Dedifferentiated amniotic fluid mesenchymal stem cell (primary cell): ENCODE results near the gene GIT1.
A peak's percentile ranks its signal among the peaks of the same experiment; 100 is the strongest.
"Not testable (repeated sequence)": the region's sequence is repeated elsewhere in the genome, so short reads cannot be mapped to it uniquely, and the experiment has no call there.

Experiments used
- DNase-seq: peaks from one replicate; pipeline ENCODE4 v3.0.0-alpha.2; 2016; ENCODE audit errors: extremely low spot score

Gene GIT1

GRCh38 chr17:29568331-29569244 is 20.9 kb downstream of the GIT1 start, which contains the start of gene TP53I13:
TSS of gene TP53I13 (plus strand) at chr17:29568701. CDS start at chr17:29568759, 58 bp downstream.
- peak; percentile 72 for DNase-seq

- no peak for DNase-seq
Observed at GRCh38 chr17:29567554-29568330, 21.7 kb downstream of the GIT1 start.

DNA sequence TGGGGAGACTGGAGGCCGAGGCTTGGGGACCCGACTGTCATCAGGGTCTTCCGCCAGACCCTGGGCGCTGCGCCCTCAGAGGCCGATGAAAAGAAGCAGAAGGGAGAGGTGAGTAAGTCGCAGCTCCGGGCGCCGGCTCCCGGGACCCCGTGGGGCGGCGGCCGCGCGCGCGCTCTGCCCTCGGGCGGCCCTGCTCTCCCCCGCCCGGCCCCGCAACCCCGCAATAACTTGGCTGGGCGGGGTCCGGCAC is 22.2 kb downstream of the GIT1 start:
- no peak for DNase-seq

DNA sequence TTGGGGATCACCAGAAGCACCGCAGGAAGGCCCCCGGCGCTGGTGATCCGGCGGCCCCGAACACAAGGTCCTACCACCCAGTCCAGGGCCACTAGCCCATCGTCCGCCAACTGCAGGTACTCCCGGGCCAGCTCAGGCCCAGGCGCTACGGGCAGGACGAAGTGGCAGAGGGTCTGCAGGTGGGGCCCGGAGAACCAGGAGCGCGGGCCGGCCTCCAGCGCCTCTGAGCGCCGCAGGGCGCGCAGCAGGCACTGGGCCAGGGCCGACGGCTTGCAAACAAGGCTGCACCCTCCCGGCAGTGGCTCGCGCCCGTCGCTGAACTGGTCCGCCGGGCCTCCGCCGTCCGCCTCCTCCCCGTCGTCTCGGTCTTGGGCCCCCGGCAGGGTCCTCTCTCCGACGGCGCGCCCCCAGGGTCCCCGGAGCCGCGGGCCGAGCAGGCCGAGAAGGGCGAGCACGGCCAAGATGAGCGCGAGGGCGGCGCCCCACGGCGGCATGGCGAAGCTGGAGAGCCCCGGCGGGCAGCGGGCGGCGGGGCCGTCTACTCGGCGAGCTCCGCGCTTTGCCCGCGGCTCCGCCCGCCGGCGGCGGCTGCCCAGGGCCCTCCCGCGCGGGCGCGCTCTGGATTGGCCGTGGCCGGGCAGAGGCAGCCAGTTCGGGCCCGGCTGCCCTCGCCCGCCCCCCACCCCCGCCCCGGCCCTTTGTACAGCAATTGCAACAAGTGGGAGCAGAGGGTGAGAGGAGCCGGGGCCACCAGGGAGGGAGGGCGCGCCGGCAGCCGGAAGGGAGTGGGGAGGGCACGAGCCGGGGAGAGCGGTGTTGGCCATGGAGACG is 22.8 kb downstream of the GIT1 start, which contains the start of gene ABHD15:
ABHD15 (minus strand) TSS at position 565 of the 831 bp plus-strand sequence; CDS start at position 494, 71 bp downstream.
- DNase-seq, result peak; percentile 57

GRCh38 chr17:29565643-29566472 is 23.6 kb downstream of the GIT1 start:
- no peak for DNase-seq

DNA sequence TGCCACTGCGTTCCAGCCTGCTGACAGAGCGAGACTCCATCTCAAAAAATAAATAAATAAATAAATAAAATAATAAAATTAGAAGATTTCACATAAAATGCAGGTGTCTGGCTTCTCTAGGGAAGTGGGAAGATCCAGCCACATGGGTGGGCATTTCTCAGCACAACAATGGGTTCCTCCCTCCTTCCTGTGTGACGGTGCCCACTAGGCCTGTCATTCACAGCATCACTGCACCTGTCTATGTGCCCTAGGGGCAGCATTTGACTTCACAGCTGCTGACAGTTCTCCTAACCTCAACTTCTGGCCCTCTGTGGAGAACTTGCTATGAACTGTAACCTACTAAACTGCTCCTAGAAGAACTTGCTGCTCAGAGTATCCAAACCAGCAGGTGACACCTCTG is 25.6 kb downstream of the GIT1 start:
- no peak for DNase-seq

GRCh38 chr17:29562615-29563014 is 26.8 kb downstream of the GIT1 start:
- no peak for DNase-seq

DNA sequence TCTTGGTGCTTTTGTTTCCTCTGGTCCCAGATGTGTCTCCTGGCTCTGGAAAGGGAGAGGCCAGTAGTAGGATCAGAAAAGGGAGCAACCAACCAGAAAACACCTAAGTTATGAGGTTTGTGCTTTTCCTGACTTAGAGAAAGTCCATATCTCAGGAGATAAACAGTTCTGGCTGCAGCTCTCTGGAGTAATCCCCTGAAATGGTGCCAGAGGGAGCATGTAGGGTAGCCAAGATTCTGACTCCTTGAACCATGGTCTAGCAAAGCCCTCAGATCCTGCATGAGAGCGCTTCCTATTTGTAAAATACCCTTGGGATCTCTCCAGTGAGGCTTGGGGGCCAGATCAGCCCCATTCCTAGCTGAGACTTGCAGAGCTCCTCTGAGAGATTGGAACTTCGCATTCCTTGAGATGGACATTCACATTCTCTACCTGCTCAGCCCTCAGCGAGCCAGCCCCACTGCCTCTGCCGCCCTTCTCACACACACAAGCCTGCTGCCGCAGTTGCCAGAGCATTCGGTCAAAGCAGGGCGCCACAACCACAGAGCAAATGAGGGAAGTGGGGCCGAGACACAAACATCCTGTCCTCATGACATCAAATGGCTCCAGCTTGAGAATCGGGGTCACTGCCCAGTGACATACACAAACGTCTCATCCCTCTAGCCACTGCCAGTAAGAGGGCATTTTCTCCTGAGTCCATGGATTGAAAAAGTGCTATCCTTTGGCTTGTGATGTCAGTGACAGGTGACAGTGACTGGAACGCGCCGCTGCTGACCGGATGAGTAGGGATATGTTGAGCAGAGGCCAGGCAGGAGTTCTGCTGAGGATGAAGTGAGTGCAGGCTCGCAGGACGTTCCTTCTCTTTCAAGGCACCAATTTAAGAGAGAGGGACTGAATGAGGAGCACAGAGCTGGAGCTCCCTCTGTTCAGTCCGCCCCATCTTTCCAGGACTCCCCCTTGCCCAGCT is 27.6 kb downstream of the GIT1 start:
- no peak for DNase-seq

GRCh38 chr17:29560316-29560715 is 29.1 kb downstream of the GIT1 start:
- DNase-seq, result no peak

DNA sequence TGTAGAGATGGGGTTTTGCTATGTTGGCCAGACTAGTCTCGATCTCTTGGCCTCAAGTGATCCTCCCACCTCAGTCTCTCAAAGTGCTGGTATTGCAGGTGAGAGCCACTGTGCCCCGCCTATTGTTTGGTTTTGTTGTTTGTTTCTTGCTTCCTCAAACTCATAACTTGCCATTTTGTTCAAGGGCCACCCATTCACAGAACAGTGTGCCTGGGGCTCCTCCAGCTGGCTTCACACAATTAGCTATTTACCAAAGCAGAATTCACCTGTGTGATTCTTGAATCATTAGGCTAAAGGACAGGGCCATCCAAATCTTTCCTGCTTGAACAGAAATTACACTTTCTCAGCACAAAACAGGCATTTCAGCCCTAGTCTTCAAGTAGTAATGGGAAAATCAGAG is 29.8 kb downstream of the GIT1 start:
- no peak for DNase-seq

DNA sequence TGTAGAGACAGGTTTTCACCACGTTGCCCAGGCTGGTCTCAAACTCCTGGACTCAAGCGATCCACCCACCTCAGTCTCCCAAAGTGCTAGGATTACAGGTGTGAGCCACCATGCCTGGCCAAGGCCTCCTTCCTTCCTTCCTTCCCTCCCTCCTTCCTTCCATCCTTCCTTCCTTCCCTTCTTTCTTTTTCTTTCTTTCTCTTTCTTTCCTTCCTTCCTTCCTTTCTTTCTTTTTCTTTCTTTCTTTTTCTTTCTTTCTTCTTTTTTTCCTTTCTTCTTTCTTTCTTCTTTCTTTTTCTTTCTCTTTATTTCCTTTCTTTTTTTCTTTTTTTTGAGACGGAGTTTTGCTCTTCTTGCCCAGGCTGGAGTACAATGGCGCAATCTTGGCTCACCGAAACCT is 31.3 kb downstream of the GIT1 start:
- DNase-seq, result not testable (repeated sequence)

GRCh38 chr17:29557739-29558116 is 31.7 kb downstream of the GIT1 start:
- no peak for DNase-seq

DNA sequence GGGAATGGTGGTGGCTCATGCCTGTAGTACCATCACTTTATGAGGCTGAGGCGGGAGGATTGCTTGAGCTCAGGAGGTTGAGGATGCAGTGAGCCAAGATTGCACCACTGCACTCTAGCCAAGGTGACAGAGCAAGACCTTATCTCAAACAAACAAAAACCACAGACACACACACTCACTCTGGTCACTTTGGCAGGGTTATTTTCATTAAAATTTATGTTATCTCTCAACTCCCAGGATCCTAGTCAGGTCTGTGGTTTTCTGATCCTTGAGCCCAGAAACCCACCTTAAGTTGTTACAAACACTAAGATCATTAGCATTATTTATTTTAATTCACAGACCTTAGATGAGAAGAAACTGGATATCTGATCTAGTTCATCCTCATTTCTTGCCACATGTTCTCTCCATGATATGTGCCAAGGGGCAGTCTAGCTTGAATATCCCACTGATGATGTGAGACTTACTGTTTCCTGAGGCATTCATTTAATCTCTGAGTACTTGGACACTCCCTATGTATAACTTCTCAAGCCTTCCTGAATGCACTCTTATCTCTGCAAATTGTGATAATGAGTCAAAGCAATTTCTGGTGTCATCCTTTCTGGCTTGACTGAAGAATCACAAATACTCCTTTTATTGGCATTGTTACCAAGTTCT is 32.2 kb downstream of the GIT1 start:
- DNase-seq, result no peak

GRCh38 chr17:29555840-29556239 is 33.6 kb downstream of the GIT1 start:
- DNase-seq, result no peak

GRCh38 chr17:29549177-29549923 is 40.1 kb downstream of the GIT1 start:
- DNase-seq, result no peak

DNA sequence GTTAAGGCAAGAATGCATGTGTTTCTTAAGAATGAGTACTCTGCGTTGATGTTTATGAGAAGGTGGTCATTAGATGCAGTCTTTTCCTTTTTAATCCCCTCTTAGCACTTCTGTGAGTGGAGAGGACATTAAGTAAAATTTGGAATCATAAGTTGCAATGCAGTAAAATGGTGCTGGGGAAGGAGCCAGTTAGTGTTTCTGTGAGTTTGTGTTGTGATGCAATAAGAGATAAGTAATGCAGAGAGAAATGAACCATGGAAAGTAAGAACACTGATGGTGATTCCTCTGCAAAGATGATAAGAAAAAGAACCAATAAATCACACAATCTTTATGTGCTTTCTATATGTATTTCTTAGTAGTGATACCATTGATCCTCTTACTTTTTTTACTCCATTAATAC is 42.6 kb downstream of the GIT1 start:
- no peak for DNase-seq

DNA sequence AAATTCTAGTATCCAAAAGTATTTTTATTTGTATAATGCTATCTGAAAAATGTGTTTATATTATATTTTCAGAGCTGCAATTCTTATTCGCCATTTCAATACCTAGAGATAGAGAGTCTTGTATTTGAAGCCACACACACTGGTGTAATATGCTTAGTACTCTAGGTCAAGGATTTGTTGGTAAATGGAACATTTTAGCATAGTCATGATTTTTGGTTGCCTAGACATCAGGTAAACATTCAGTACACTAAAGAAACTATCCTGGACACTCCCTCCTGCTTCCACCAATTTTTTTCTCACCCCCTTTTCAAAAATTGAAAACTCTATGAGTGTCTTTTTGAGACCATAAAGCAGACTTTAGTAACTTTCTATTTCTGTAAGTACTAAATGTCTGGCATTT is 43.4 kb downstream of the GIT1 start:
- no peak for DNase-seq

GRCh38 chr17:29544066-29544465 is 45.4 kb downstream of the GIT1 start:
- no peak for DNase-seq

GRCh38 chr17:29533976-29534375 is 55.5 kb downstream of the GIT1 start:
- DNase-seq, result no peak
